ENCODE data around the gene RECQL5.
"Not testable (repeated sequence)": the region's sequence is repeated elsewhere in the genome, so short reads cannot be mapped to it uniquely, and the experiment has no call there.

The RECQL5 gene

GRCh38 chr17:75647921-75648320 lies 19.0 kb downstream of the RECQL5 start:
- no peak for DNase-seq (ENCODE audit: low spot score)

DNA sequence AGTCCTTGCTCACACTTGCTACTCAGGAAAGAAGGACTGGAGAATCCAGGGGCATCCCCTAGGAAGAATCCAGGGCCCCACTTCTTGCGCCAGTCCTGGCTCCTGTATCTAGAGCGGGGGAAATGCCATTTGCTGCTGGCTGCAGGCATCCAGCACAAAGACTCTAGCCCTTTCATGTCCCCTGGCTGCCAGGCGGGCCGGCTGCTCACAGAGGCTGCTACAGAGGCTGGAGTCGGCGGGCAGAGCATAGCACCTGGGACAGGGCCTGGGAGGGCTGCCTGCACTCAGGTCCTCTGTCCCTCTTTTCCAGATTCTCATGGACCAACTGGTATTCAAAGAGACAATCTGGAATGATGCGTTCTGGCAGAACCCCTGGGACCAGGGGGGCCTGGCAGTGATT lies 19.9 kb downstream of the RECQL5 start:
- no peak for DNase-seq (ENCODE audit: low spot score)

DNA sequence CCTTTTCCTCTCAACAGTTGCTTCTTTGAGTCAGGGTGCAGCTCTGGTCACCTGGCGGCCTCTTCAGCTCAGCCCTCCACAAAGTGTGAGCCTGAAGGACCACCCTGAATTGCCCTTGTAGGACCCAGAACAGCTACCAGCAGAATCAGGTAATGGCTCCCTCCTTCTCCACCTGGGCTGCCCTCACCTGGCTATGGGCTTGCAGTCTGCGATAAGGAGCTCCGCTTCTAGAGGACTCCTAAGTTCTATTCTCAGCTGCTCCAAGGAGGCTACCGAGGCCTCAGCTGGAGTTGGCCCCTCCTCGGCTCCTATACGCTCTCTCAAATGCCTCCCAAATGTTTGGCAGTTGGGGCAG lies 20.3 kb downstream of the RECQL5 start:
- no peak for DNase-seq (ENCODE audit: low spot score)

- no peak for DNase-seq (ENCODE audit: low spot score)
Measured at GRCh38 chr17:75645889-75646637, 20.9 kb downstream of the RECQL5 start.

- DNase-seq (ENCODE audit: low spot score) = no peak
Measured at GRCh38 chr17:75645501-75645888, 21.5 kb downstream of the RECQL5 start.

GRCh38 chr17:75643643-75644017 lies 23.3 kb downstream of the RECQL5 start:
- DNase-seq (ENCODE audit: low spot score) = no peak

GRCh38 chr17:75642784-75643642 lies 23.9 kb downstream of the RECQL5 start:
- DNase-seq (ENCODE audit: low spot score) = no peak

DNA sequence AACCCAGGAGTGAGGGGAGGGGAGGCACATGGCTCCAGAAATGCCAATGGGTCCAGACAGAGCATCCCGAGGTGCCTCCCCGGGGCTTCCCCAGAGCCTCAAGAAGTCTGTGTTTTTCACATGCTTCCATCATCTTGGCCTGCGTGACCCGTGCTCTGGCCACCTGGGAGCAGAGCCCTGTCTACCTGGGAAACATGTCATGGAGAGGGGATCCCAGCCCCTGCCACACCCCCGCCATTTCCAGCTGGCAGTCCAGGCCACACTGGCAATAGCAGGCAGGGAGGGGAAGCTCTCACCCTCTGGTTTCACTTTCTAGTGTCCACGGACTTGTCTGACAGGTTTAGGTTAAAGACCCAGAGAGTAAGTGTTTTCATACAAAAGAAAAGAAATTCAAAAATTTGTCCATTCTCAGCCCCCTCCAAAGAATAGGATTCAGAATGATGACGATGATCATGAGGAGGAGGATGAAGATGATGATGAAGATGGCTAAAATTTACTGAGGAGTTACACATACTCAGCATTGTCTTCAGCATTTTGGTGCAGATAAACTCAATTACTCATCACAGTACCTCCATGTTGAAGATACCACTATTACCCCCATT lies 24.7 kb downstream of the RECQL5 start:
- no peak for DNase-seq (ENCODE audit: low spot score)

- DNase-seq (ENCODE audit: low spot score) = no peak
Measured at GRCh38 chr17:75641343-75641742, 25.6 kb downstream of the RECQL5 start.

GRCh38 chr17:75640556-75641119 lies 26.3 kb downstream of the RECQL5 start:
- DNase-seq (ENCODE audit: low spot score) = no peak

- DNase-seq (ENCODE audit: low spot score) = no peak
Measured at GRCh38 chr17:75639771-75640555, 27.0 kb downstream of the RECQL5 start.

DNA sequence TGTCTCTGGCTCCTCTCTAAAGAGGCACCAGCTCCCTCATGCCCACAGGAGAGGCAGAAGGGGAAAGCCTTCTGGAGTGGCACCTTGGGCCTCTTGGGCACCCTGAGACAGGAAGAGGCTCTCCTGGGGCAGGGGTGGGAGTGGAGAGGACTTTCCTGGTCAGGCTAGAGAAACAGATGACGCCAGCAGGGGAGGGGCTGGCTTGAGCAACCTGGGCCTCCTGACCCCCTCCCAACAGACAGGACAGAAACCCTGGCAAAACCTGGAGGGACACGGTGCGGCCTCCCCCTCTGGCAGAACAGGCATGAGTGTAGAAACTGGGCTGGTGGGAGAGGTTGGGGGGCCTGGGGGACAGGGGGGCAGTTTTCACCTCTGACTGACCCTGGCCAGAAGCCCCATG lies 27.6 kb downstream of the RECQL5 start:
- no peak for DNase-seq (ENCODE audit: low spot score)

GRCh38 chr17:75638893-75639292 lies 28.1 kb downstream of the RECQL5 start:
- DNase-seq (ENCODE audit: low spot score) = no peak

DNA sequence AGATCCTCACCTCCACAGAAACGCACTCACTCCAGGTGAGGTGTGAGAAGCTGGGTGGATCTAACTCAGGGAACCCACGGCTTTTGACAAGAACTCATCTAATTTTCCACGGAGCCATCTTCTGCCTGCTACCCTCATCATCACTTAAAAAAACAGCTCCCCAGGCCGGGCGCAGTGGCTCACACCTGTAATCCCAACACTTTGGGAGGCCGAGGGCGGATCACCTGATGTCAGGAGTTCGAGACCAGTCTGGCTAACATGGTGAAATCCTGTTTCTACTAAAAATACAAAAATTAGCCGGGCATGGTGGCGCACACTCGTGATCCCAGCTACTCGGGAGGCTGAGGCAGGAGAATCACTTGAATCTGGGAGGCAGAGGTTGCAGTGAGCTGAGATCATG lies 28.9 kb downstream of the RECQL5 start:
- DNase-seq (ENCODE audit: low spot score) = not testable (repeated sequence)

- no peak for DNase-seq (ENCODE audit: low spot score)
Measured at GRCh38 chr17:75637551-75637950, 29.4 kb downstream of the RECQL5 start.

GRCh38 chr17:75637143-75637538 lies 29.8 kb downstream of the RECQL5 start:
- DNase-seq (ENCODE audit: low spot score) = no peak

GRCh38 chr17:75636381-75637142 lies 30.4 kb downstream of the RECQL5 start:
- DNase-seq (ENCODE audit: low spot score) = no peak

DNA sequence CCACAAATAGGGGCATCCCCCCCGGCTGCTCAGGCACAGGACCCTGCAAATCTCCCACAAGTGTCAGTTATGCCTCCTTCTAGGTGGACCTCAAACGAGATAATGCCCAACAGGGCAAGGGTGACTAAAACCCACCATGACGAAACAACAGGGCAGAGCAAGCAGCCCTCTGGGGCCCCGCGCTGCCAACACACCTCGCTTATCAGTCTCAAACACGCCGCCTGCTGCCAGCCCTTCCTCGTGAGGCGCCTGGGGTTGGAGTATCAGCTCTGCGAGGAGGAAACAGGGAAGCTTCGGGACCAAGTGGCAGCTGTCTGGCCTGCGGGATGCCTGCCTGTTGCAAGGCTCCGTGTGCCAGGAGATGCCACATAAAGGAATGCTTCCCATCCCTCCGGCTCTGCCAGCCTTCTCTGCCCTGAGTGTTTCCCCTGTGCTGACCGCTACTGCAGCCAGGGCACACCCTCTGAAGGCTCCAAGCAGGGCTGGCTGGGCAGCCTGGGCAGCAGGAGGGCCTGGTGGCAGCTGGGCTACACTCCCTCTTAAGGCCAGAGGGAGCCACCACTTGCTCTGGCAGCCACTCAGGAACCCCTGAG lies 31.2 kb downstream of the RECQL5 start:
- DNase-seq (ENCODE audit: low spot score) = no peak

GRCh38 chr17:75634754-75635609 lies 32.0 kb downstream of the RECQL5 start:
- DNase-seq (ENCODE audit: low spot score) = no peak

DNA sequence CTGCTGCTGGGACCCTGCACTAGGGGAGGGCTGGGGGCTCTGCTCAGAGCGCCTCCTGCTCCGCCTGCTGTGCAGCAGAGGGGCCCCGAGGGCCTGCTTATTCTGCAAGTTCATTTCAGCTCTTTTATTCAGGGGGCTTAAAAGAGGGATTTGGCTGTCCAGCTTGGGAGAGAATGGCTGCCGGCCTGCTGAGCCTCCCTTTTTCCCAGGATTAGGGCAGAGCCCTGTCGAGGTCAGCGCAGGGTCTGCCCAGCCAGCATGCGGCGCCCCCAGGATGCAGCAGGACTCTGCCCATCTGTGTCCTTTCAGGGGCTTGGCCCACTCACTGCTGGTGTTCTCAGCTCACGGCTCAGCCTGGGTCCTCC lies 32.6 kb downstream of the RECQL5 start:
- no peak for DNase-seq (ENCODE audit: low spot score)
